ENCODE results near the gene MIGA2.
A peak's percentile ranks its signal among the peaks of the same experiment; 100 is the strongest.

Gene MIGA2

GRCh38 chr9:129075996-129076639 is 39.7 kb downstream of the MIGA2 start:
- DNase-seq, result no peak

- DNase-seq, result no peak
These were observed 40.2 kb downstream of the MIGA2 start for GRCh38 chr9:129076640-129077037.

DNA sequence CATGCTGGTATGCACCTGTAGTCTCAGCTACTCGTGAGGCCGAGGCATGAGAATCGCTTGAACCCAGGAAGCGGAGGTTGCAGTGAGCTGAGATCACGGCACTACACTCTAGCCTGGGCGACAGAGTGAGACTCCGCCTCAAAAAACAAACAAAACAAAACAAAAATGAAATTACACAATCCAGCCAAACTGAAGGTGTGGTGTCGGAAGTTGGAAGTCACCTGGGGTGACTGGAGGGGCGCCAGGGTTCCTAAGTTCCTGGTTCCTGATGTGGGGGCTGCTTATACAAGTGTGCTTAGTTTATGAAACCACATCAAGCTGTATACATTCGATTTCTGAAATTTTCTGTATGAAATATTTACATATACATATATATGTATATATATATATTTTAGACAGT is 40.8 kb downstream of the MIGA2 start:
- DNase-seq, result no peak

DNA sequence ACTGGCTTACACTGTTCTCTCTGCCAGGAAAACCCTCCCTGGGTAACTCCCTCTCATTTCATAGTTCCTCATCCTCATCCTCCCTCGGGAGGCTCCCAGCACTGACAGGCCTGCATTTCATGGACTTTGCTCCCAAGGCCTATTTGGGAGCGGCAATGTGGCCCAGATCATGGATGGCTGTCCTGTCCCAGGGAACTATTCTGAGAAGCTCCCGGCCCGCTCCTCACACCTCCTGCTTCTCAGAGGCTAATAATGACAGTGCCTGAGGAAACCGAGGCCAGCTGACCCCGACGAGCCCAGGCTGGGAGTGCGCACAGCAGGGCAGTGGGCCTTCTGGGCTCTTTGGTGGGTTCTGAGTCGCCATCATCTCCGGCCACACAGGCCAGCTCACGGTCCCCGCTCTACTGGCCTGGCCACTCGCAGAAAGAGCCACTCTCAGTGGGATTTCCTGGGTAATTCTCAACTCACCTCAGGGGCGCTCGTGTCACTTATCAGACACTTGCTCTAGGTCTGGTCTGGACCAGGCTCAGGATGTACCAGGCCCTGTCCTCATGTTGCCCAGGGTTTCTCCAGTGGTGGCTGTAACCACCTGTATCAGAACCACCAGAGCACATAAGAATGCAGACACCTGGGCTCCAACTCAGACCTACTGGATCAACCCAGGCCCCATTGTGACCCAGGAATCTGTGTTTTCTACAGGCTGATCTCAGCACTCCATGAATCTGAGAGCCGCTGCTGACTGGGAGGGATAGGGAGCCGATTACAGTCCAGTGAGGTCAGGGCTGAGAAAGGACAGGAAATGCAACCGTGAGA is 42.5 kb downstream of the MIGA2 start:
- DNase-seq, result no peak

GRCh38 chr9:129079829-129080228 is 43.4 kb downstream of the MIGA2 start:
- no peak for DNase-seq

GRCh38 chr9:129080298-129080600 is 43.8 kb downstream of the MIGA2 start:
- peak in 2 of 4 experiments; percentile 8 to 9 for DNase-seq

GRCh38 chr9:129080601-129081387 is 44.4 kb downstream of the MIGA2 start, which contains the start of gene DOLPP1:
Gene DOLPP1, plus strand, starts transcription at chr9:129081111. Its CDS starts 21 bp downstream, at chr9:129081132.
- DNase-seq, result peak; percentile 99 to 100 (median 100)

DNA sequence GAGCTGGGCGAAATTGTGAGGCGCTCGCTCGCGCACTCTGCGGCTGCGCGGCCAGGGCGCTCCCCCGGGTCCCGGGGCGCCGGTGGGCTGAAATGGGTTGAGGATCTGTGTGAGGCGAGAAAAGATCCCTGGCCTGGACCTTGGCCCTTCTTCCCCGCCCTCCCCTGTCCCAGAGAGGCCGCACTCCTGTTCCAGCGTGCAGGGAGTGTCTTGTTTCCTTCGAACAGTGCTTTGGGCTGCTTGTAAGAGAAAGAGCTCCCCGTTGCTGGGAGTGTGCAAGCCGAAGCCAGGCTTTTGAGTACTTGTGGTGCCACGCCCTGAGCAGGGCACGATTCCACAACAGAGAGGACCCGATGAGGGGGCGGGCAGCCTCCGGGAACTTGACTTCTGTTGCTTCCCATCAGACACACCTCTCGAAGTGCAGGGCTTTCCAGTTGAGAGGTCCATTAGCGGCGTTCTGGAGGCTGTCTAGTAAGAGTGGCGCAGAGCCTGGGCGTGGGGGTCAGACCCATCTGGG is 45.0 kb downstream of the MIGA2 start:
- peak; percentile 24 to 54 (median 38) for DNase-seq

GRCh38 chr9:129084087-129084486 is 47.7 kb downstream of the MIGA2 start:
- DNase-seq, result no peak

DNA sequence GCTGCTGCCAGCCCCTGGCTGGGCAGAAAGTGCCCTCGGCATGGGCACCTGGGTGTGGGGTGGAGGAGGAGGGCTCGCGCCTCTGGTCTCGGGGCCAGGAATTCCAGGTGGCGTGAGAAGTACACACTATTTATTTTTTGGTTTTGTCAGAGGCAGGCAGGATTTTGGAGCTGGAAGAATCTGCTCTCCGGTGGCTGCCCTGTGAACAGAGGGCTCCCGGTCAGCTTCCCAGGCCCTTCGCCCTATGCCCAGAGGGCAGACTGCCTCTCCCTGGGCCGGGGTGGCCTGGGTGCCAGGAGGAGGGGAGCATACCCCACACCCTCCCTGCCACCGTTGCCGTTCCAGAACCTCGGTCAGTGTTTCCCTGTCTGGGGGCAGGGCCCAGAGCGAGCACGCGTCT is 52.8 kb downstream of the MIGA2 start:
- DNase-seq, result no peak

DNA sequence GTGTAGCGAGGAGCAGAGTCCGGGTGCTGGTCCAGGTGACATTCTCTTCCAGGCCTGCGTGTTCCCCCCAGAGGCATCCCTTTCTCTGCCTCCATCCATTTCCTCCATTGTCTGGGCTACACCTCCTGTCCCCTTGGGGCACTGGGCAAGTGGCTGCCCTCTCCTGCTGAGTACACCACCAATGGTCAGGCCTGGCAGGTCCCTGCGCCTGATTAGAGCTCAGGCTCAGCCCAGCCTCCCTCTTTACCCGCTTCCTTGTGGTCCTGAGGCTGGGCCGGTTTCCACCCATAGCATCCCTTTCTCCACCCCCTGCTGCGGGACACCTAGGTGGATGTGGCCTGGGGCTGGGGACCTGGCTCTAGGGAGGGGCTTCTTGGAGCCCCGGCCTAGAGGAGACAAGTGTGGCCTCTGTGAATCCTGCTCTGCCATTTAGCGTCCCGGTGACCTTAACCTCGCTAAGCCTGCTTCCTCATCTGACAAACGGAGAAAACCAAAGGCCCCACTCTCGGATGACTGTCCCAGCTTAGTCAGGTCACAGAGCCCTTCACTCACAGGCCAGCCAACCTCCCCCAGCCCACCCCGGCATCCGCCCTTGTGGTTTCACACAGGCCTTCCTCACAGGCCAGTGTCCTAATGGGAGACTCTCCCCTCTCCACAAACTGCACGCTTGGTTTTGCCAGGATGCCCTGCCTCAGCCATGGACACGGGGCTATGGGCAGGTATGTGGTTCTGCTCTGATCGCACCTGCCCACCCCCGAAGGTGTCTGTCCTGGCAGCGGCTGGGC is 57.4 kb downstream of the MIGA2 start:
- no peak for DNase-seq

- no peak for DNase-seq
These were observed 58.2 kb downstream of the MIGA2 start for GRCh38 chr9:129094387-129095169.

GRCh38 chr9:129095170-129095667 is 58.8 kb downstream of the MIGA2 start:
- no peak for DNase-seq

GRCh38 chr9:129095908-129096307 is 59.5 kb downstream of the MIGA2 start:
- DNase-seq, result no peak

- DNase-seq, result no peak
These were observed 61.4 kb downstream of the MIGA2 start for GRCh38 chr9:129097671-129098306.

DNA sequence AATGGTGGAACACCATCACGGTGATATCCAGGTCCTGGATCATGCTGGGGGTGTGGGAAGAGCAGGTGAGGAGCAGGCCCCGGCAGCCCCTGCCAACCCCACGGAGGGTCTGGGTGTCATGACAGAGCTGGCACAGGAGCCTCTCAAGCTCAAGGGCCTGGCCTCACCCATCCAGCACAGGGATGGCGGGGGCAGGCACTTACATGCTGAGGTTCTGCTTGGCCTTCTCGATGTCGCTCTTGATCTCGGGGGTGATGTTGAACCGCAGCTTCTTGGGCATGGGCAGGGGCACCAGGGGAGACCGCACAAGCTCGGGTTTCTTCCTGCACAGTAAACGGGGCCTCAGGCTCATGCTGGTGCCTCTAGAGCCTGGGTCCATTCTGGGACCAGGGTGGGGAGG is 61.9 kb downstream of the MIGA2 start:
- no peak for DNase-seq

DNA sequence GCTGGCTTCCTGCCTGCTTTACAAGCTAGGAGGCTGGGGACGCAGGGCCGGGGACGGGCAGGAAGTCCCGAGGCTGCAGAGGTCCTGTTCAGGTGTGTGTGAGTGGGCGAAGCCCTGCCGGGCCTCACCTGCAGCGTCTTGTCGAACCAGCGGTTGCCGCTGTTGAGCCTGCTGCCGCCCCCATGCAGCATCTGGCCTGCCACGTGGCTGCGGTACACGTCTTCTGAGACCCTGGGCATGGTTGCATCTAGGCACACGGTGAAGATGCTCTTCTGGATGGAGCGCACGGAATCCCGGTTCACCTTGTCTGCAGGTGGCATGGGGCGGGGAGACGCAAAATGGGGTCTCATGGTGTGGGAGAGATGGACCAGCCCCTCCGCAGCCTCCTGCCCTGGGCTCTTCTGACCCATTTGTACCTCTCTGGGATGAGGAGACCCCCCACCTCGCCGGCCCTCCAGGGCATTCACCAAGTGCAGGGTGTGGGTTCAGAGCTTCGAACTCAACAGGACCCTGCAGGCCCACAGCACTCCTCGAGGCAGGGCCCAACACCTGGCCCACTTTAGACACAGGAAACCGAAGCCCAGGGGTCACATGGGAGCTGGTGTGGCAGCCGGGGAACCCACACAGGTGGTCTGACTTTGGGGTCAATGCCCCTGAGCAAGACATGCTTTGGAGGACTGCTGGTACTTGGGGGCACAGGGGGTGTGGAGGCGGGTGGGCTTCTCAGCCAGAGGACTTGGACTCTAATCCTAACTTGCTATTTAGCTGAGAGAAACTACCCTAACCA is 64.2 kb downstream of the MIGA2 start:
- no peak for DNase-seq

DNA sequence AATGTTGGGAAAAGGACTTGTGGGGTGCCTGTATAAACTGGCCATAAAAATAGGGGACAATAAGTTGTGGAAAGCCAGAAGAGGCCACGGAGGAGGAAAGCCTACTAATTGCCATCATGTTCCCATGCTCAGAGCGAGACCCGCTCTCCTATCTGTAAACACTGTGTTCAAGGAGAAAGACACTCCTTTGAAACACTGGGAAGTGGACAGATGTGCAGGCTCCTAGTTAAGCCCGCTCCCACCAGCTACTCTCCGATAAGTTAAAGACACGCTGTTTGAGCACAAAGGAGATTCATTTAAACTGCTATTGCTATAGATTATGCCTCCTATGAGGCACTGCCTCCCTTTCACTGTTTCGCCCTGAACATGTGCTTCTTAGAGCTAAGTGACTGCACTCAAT is 64.9 kb downstream of the MIGA2 start:
- no peak for DNase-seq

DNA sequence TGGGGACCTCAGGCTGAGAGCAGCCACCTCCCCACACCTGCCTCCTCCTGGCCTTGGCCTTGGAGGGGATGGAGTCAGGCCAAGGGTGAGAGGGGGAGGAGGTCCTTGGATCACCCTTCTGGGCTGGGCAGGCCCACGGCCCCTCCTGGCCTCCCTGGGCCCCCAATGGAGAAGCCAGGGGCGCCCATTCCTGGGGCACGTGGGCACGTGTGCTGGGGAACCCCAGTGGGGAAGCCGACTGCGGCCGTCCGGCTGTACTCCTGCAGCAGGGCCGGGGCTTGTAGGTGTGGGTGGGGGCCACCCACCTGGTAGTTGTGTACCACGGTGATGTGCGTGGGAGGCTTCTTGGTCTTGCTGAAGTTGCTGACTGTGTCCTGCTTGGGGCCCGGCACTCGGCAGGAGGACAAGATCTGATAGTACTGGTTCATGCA is 65.7 kb downstream of the MIGA2 start:
- DNase-seq, result no peak

Data from suppressor macrophage (primary cell).